CD14-positive monocyte (primary cell): ENCODE data around the gene DENND2D. TPM values are rescaled to one million over a fixed set of nuclear protein-coding genes. Genes with fewer than 3 reads are reported as not detected.

Experiments
- DNase-seq, 3 donors: peaks; one replicate each; pipeline ENCODE4 v3.0.0-alpha.2; 2011 to 2022
- H2AFZ ChIP-seq: 2 replicates; pipeline ENCODE4 v1.6.0; 2012; ENCODE audit warnings: mild to moderate bottlenecking, low read depth, low read length, inconsistent platforms; ENCODE audit not compliant: insufficient read depth, poor library complexity, severe bottlenecking
- H3K27ac ChIP-seq, 2 donors: 1 replicate in 1 of 2; 2 replicates in 1 of 2; pipeline ENCODE4 v1.5.1; 2012 to 2013; ENCODE audit warnings: low read length in 2 of 2, control low read depth in 1 of 2, inconsistent platforms in 1 of 2, low read depth in 1 of 2, mild to moderate bottlenecking in 1 of 2
- H3K27me3 ChIP-seq, 2 donors: one replicate each; pipeline versions ENCODE4 v1.6.0 to v1.6.1; 2011 to 2013; ENCODE audit warnings: low read length in 2 of 2; ENCODE audit not compliant: control insufficient read depth in 2 of 2, insufficient read depth in 2 of 2
- H3K36me3 ChIP-seq, 2 donors: replicated peaks in 1 of 2; 1 replicate in 1 of 2; 2 replicates in 1 of 2; pipeline versions ENCODE4 v1.5.1 to v1.6.1; 2012 to 2013; ENCODE audit warnings: low read length in 2 of 2, control low read depth in 1 of 2, inconsistent platforms in 1 of 2, mild to moderate bottlenecking in 1 of 2; ENCODE audit not compliant: insufficient read depth in 2 of 2, control insufficient read depth in 1 of 2
- H3K4me1 ChIP-seq, 2 donors: 1 replicate in 1 of 2; 2 replicates in 1 of 2; pipeline versions ENCODE4 v1.5.1 to v1.6.1; 2012 to 2013; ENCODE audit warnings: low read length in 2 of 2, control low read depth in 1 of 2, inconsistent platforms in 1 of 2, mild to moderate bottlenecking in 1 of 2, moderate library complexity in 1 of 2; ENCODE audit not compliant: insufficient read depth in 2 of 2, control insufficient read depth in 1 of 2
- H3K4me2 ChIP-seq: replicated peaks from 2 replicates; pipeline ENCODE3; 2012; ENCODE audit warnings: low read length, moderate library complexity, mild to moderate bottlenecking; ENCODE audit not compliant: poor library complexity, severe bottlenecking; ENCODE audit errors: extremely low read depth
- H3K4me3 ChIP-seq, 3 experiments: fragments of 200-600 bp in 1 of 3; sonication (generic) in 1 of 3; replicated peaks in 1 of 3; 1 replicate in 2 of 3; 2 replicates in 1 of 3; pipeline ENCODE4 v1.5.1; 2011 to 2013; ENCODE audit warnings: low read length in 3 of 3, mild to moderate bottlenecking in 3 of 3, control low read depth in 2 of 3, low read depth in 2 of 3, inconsistent platforms in 1 of 3, moderate library complexity in 1 of 3
- H3K79me2 ChIP-seq: 2 replicates; pipeline ENCODE4 v1.6.0; 2012; ENCODE audit warnings: mild to moderate bottlenecking, control low read depth, inconsistent platforms, low read length, moderate library complexity; ENCODE audit not compliant: insufficient read depth
- H3K9ac ChIP-seq: 2 replicates; pipeline ENCODE4 v1.6.0; 2017; ENCODE audit warnings: low read length, mild to moderate bottlenecking; ENCODE audit not compliant: insufficient read depth, poor library complexity, severe bottlenecking
- H3K9me3 ChIP-seq, 2 donors: replicated peaks in 1 of 2; 1 replicate in 1 of 2; 2 replicates in 1 of 2; pipeline versions ENCODE4 v1.5.1 to v1.6.1; 2012 to 2013; ENCODE audit warnings: low read length in 2 of 2, control low read depth in 1 of 2; ENCODE audit not compliant: control insufficient read depth in 1 of 2, insufficient read depth in 1 of 2
- H4K20me1 ChIP-seq: 2 replicates; pipeline ENCODE4 v1.6.0; 2012; ENCODE audit warnings: mild to moderate bottlenecking, low read length, control low read depth, moderate library complexity; ENCODE audit not compliant: insufficient read depth
- H3K27ac Mint-ChIP-seq, 7 donors: one replicate each; pipeline ENCODE4 v1.8.0; 2020; ENCODE audit warnings: mild to moderate bottlenecking in 7 of 7, mixed read lengths in 7 of 7, moderate library complexity in 6 of 7, inconsistent platforms in 2 of 7
- H3K27me3 Mint-ChIP-seq, 3 donors: one replicate each; pipeline ENCODE4 v1.8.0; 2021 to 2022; ENCODE audit warnings: low read depth in 3 of 3, mild to moderate bottlenecking in 3 of 3, mixed read lengths in 3 of 3, moderate library complexity in 3 of 3, inconsistent platforms in 1 of 3
- H3K36me3 Mint-ChIP-seq, 2 donors: one replicate each; pipeline ENCODE4 v1.8.0; 2020; ENCODE audit warnings: mixed read lengths in 2 of 2, inconsistent platforms in 1 of 2, mild to moderate bottlenecking in 1 of 2
- H3K4me1 Mint-ChIP-seq: one replicate; pipeline ENCODE4 v1.8.0; 2020; ENCODE audit warnings: mild to moderate bottlenecking, mixed read lengths
- H3K4me3 Mint-ChIP-seq, 2 donors: one replicate each; pipeline ENCODE4 v1.8.0; 2020; ENCODE audit warnings: mild to moderate bottlenecking in 2 of 2, mixed read lengths in 2 of 2, moderate library complexity in 1 of 2
- H3K9me3 Mint-ChIP-seq, 7 donors: one replicate each; pipeline ENCODE4 v1.8.0; 2020 to 2022; ENCODE audit warnings: mixed read lengths in 7 of 7, mild to moderate bottlenecking in 6 of 7, moderate library complexity in 6 of 7, inconsistent platforms in 2 of 7
- CTCF ChIP-seq: fragments of 200-600 bp; IDR thresholded peaks from one replicate; pipeline ENCODE4 v1.8.0; 2022; ENCODE audit warnings: antibody characterized with exemption, mild to moderate bottlenecking
- WGBS: methylation state at CpG from one replicate; pipeline ENCODE4 v1.1.5; 2013; ENCODE audit warnings: missing lambda C conversion rate; ENCODE audit not compliant: insufficient coverage; 5-methylcytosine and 5-hydroxymethylcytosine counted together
- intact Hi-C, 2 donors: fragments of 100-400 bp; cut with micrococcal nuclease; formaldehyde crosslinking; loops; one replicate each; pipeline versions ENCODE4 v1.15.0 to v1.15.1; 2023
- polyA plus RNA-seq, 3 donors: library from polyadenylated mRNA; depleted of rRNA in 1 of 3; unstranded in 2 of 3; stranded (reverse) in 1 of 3; fragments of 300-500 nt in 2 of 3; fragments of >200 nt in 1 of 3; fragmentation: Illumina TruSeq in 2 of 3; gene quantifications; 1 replicate in 2 of 3; 2 replicates in 1 of 3; pipeline ENCODE4 v1.2.3, GENCODE V29; 2012 to 2021

DENND2D gene
- polyA plus RNA-seq, 3 donors = 19.1 to 24.0 (median 22.4) TPM

GRCh38 chr1:111211921-111212320 lies 11.5 kb upstream of the DENND2D start:
- no peak overlapping the region for H3K27ac Mint-ChIP-seq
- intact Hi-C loops = no loop called here
- no peaks in the 10 kb centered on the region for H4K20me1 ChIP-seq
- no peaks in the 10 kb centered on the region for H3K9me3 Mint-ChIP-seq
- H3K27me3 Mint-ChIP-seq = no peaks in the 10 kb centered on the region
- 100% methylated on average over 1 of the region's 1 CpG for WGBS
- H3K79me2 ChIP-seq = no peaks in the 10 kb centered on the region
- no peak overlapping the region for H3K4me3 ChIP-seq
- no peak overlapping the region for H3K9ac ChIP-seq
- H3K4me3 Mint-ChIP-seq = no peak overlapping the region
- no peaks in the 10 kb centered on the region for H3K36me3 ChIP-seq
- no peak overlapping the region for H3K27ac ChIP-seq
- DNase-seq = no peak
- H3K4me1 ChIP-seq = peaks cover 58 to 60% of the 10 kb centered on the region in 2 donors
- no peak overlapping the region for H3K4me2 ChIP-seq
- no peak overlapping the region for H2AFZ ChIP-seq
- H3K36me3 Mint-ChIP-seq = peaks cover 0 to 2% of the 10 kb centered on the region in 2 donors
- H3K9me3 ChIP-seq = no peaks in the 10 kb centered on the region
- H3K27me3 ChIP-seq = no peaks in the 10 kb centered on the region
- TF ChIP-seq CTCF = no peak
- peaks cover 60% of the 10 kb centered on the region for H3K4me1 Mint-ChIP-seq

- H3K9me3 ChIP-seq = no peaks in the 10 kb centered on the region
- Mint-ChIP-seq H3K9me3 (no peaks in the 10 kb centered on the region), H3K36me3 (peaks cover 0 to 2% of the 10 kb centered on the region in 2 donors), H3K4me1 (peaks cover 60% of the 10 kb centered on the region), H3K27ac (no peak overlapping the region), H3K4me3 (no peak overlapping the region), H3K27me3 (peaks cover 0 to 2% (median 0%) of the 10 kb centered on the region in 3 donors)
- H3K36me3 ChIP-seq = no peaks in the 10 kb centered on the region
- no peak overlapping the region for H2AFZ ChIP-seq
- 86% methylated on average over 1 of the region's 4 CpGs for WGBS
- no peaks in the 10 kb centered on the region for H4K20me1 ChIP-seq
- peaks cover 57 to 60% of the 10 kb centered on the region in 2 donors for H3K4me1 ChIP-seq
- intact Hi-C loops = loop anchor here (5.0 to 10.0 kb wide), 4 partner anchors 67 to 565 kb away; partner anchors contain the start of genes CEPT1 (in 1 of the 2), DDX20 (in 1 of the 2), DRAM2 (in 1 of the 2) and INKA2 (in 1 of the 2)
- no peaks in the 10 kb centered on the region for H3K79me2 ChIP-seq
- no peak for DNase-seq
- H3K9ac ChIP-seq = no peak overlapping the region
- H3K4me3 ChIP-seq = no peak overlapping the region
- no peak for TF ChIP-seq CTCF
- H3K27ac ChIP-seq = no peak overlapping the region
- no peak overlapping the region for H3K4me2 ChIP-seq
- H3K27me3 ChIP-seq = no peaks in the 10 kb centered on the region
Observed at GRCh38 chr1:111209622-111210021, 9.2 kb upstream of the DENND2D start.
